ENCODE data around the gene ZNF70. TPM values are rescaled to one million over a fixed set of nuclear protein-coding genes. Genes with fewer than 3 reads are reported as not detected.

The ZNF70 gene
- polyA plus RNA-seq, 2 donors, result 0.40 to 0.92 TPM

DNA sequence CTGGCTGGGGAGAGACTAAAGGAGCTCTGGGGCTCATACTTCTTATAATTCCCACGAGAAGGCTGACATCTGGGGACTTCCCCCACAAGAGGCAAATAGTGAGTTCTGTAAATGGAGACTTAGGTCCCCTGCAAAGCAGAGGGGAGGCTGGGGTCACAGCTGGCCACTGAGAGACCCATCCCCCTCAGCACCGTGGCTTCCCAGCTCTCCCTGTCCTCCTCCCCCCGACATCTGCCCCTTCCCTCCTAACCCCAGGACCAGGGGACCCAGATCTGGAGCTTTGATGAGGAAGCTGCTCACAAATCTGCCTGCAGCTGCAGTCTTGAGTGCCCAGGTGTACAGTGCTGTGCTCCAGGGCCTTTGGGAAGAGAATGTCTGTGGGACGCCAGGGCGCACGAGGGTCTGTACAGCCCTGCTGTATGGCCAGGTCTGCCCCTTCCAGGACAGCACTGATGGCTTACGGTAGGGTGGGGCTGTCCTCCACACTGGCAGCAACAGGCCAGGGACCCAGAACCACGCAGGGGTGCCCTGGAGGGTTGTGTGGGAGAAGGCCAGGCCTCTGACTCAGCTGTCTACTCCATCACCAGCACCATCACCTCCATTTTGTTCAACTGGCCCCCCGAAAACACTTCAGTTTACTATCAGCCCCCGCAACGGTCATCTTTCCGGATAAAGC, 59.0 kb downstream of the ZNF70 start:
- H3K36me3 ChIP-seq (ENCODE audit: control insufficient read depth in 2 of 2, insufficient read depth in 2 of 2, low read length in 1 of 2), result peaks cover 11 to 32% of the 10 kb centered on the region in 2 donors
- WGBS, 2 donors, result 91 to 92% methylated on average over 12 of the region's 12 CpGs
- no peaks in the 10 kb centered on the region for H3K9me3 ChIP-seq (ENCODE audit: control insufficient read depth in 2 of 2, insufficient read depth in 1 of 2, low read depth in 1 of 2, low read length in 1 of 2)
- no peak overlapping the region for H3K4me3 ChIP-seq (ENCODE audit: low read depth in 1 of 2, low read length in 2 of 2)
- H3K27ac ChIP-seq (ENCODE audit: low read depth in 2 of 2, low read length in 1 of 2), result no peak overlapping the region
- H3K4me1 ChIP-seq (ENCODE audit: control insufficient read depth in 2 of 2, insufficient read depth in 2 of 2, low read length in 1 of 2), result no peaks in the 10 kb centered on the region
- H3K27me3 ChIP-seq (ENCODE audit: control insufficient read depth in 1 of 2, insufficient read depth in 2 of 2, low read length in 2 of 2), result no peaks in the 10 kb centered on the region

DNA sequence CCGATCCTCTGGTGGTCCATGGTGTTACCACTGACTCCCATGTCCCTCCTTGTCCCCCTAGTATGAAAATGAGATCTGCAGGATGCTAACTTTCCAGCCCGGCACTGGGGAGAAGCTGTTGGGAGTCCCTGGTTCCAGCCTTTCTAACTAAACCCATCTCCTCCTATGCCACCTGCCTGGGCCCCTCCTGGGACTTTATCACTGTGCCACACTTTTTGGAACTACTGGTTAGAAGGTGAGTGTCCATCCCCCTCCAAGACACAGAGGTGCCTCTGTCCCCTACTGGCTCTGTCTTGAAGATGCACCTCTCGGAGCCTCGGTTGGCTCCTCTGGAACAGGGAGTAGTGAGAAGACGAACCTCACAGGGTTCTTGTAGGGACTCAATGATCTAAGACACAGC, 60.2 kb downstream of the ZNF70 start, which contains the start of gene RGL4:
Gene RGL4, plus strand, starts transcription at position 301 of the 400 bp plus-strand sequence. CDS start 1,018 bp downstream, outside the sequence.
- no peaks in the 10 kb centered on the region for H3K27me3 ChIP-seq (ENCODE audit: control insufficient read depth in 1 of 2, insufficient read depth in 2 of 2, low read length in 2 of 2)
- H3K4me1 ChIP-seq (ENCODE audit: control insufficient read depth in 2 of 2, insufficient read depth in 2 of 2, low read length in 1 of 2), result no peaks in the 10 kb centered on the region
- no peak within 1 kb of the TSS for H3K4me3 ChIP-seq (ENCODE audit: low read depth in 1 of 2, low read length in 2 of 2)
- H3K36me3 ChIP-seq (ENCODE audit: control insufficient read depth in 2 of 2, insufficient read depth in 2 of 2, low read length in 1 of 2), result peaks cover 11 to 34% of the 10 kb centered on the region in 2 donors
- 93 to 96% methylated on average over 5 of the region's 5 CpGs for WGBS, 2 donors
- no peaks in the 10 kb centered on the region for H3K9me3 ChIP-seq (ENCODE audit: control insufficient read depth in 2 of 2, insufficient read depth in 1 of 2, low read depth in 1 of 2, low read length in 1 of 2)
- H3K27ac ChIP-seq (ENCODE audit: low read depth in 2 of 2, low read length in 1 of 2), result no peak within 1 kb of the TSS

DNA sequence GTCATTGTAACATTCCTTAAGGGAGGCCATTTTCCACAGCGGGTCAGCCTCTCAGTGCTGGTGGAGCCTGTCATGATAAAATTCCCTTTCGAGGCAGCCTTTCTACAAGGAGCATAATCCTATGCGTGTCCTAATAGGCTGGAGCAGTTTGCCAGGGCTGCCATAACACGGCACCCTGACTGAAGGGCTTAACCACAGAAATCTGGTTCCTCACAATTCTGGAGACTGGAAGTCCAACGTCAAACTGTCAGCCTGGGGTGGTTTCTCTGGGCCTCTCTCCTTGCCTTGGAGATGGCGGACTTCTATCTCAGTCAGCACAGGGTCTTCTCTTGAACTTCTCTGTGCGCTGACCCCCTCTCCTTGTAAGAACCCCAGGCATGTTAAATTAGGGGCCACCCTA, 61.5 kb downstream of the ZNF70 start:
- Histone ChIP-seq H3K36me3 (ENCODE audit: control insufficient read depth in 2 of 2, insufficient read depth in 2 of 2, low read length in 1 of 2) (peaks cover 11 to 23% of the 10 kb centered on the region in 2 donors), H3K4me1 (ENCODE audit: control insufficient read depth in 2 of 2, insufficient read depth in 2 of 2, low read length in 1 of 2) (no peaks in the 10 kb centered on the region), H3K4me3 (ENCODE audit: low read depth in 1 of 2, low read length in 2 of 2) (no peak overlapping the region), H3K9me3 (ENCODE audit: control insufficient read depth in 2 of 2, insufficient read depth in 1 of 2, low read depth in 1 of 2, low read length in 1 of 2) (no peaks in the 10 kb centered on the region), H3K27me3 (ENCODE audit: control insufficient read depth in 1 of 2, insufficient read depth in 2 of 2, low read length in 2 of 2) (no peaks in the 10 kb centered on the region), H3K27ac (ENCODE audit: low read depth in 2 of 2, low read length in 1 of 2) (no peak overlapping the region)
- 93 to 94% methylated on average over 7 of the region's 7 CpGs for WGBS, 2 donors

Other genes starting within 250 kb of the ZNF70 start
- not detected for gene IGLL1, start 170.8 kb downstream of the ZNF70 start, polyA plus RNA-seq
- gene DRICH1, start 118.8 kb downstream of the ZNF70 start, polyA plus RNA-seq, result under 1 TPM; 0.15 to 0.57 TPM
- gene RGL4, start 60.1 kb downstream of the ZNF70 start, polyA plus RNA-seq, result under 1 TPM; 0.40 to 0.73 TPM
- gene VPREB3, start 3.3 kb upstream of the ZNF70 start, polyA plus RNA-seq, result under 1 TPM; 0.45 to 0.98 TPM
- gene C22orf15, start 11.9 kb upstream of the ZNF70 start, polyA plus RNA-seq, result under 1 TPM in 1 of 2 donors, not detected in 1; 0.14 TPM
- gene CHCHD10, start 16.9 kb upstream of the ZNF70 start, polyA plus RNA-seq, result 100 to 1,000 TPM; 115 to 191 TPM
- gene MMP11, start 21.7 kb upstream of the ZNF70 start, polyA plus RNA-seq, result under 1 TPM; 0.49 to 0.53 TPM
- gene SMARCB1, start 35.9 kb upstream of the ZNF70 start, polyA plus RNA-seq, result 10 to 100 TPM; 32.1 to 51.6 TPM
- 1 to 10 TPM in 1 of 2 donors, under 1 TPM in 1; 0.58 to 1.1 TPM for gene DERL3, start 87.9 kb upstream of the ZNF70 start, polyA plus RNA-seq
- gene SLC2A11, start 106.8 kb upstream of the ZNF70 start, polyA plus RNA-seq, result 1 to 10 TPM; 2.5 to 3.9 TPM
- gene MIF, start 143.3 kb upstream of the ZNF70 start, polyA plus RNA-seq, result 1,000 to 10,000 TPM in 1 of 2 donors, 100 to 1,000 TPM in 1; 706 to 1,271 TPM
- gene GSTT2B, start 210.1 kb upstream of the ZNF70 start, polyA plus RNA-seq, result 10 to 100 TPM in 1 of 2 donors, 1 to 10 TPM in 1; 2.8 to 74.1 TPM
- gene DDTL, start 215.8 kb upstream of the ZNF70 start, polyA plus RNA-seq, result 1 to 10 TPM; 1.4 TPM
- gene DDT, start 223.3 kb upstream of the ZNF70 start, polyA plus RNA-seq, result 100 to 1,000 TPM; 165 to 213 TPM
- gene GSTT2, start 229.0 kb upstream of the ZNF70 start, polyA plus RNA-seq, result under 1 TPM; 0.11 to 0.92 TPM